Activated T-helper 1 cell treated with anti-CD3 and anti-CD28 coated beads, Interleukin-2, amount 50 U/mL, for 16 hours (primary cell): ENCODE results near the gene MICU1.
"Not testable (repeated sequence)": the region's sequence is repeated elsewhere in the genome, so short reads cannot be mapped to it uniquely, and the experiment has no call there.

Experiments
- DNase-seq, 2 donors: peaks; one replicate each; pipeline ENCODE4 v3.0.0-alpha.2; 2020; ENCODE audit warnings: low read depth in 1 of 2, low spot score in 1 of 2

The MICU1 gene

GRCh38 chr10:72390764-72391163, 235.1 kb downstream of the MICU1 start:
- no peak for DNase-seq

DNA sequence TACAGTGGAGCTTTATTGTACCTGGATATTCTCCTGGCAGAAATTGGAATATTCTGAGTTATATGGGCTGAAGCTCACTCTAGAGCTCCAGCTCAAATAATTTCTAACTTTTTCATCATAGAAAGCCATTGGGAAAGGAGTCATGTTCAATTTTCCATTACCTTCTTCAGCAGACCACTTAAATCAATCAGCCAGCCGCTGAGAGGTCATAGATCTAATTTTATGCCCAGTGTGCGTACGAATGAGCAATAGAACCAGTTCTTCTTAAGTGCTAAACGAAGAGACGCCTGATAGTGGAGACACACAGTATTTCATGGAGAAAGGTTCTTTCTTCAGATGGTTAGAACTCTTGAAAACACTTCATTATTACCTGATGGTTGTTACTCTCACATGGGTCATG, 236.2 kb downstream of the MICU1 start:
- DNase-seq: no peak

DNA sequence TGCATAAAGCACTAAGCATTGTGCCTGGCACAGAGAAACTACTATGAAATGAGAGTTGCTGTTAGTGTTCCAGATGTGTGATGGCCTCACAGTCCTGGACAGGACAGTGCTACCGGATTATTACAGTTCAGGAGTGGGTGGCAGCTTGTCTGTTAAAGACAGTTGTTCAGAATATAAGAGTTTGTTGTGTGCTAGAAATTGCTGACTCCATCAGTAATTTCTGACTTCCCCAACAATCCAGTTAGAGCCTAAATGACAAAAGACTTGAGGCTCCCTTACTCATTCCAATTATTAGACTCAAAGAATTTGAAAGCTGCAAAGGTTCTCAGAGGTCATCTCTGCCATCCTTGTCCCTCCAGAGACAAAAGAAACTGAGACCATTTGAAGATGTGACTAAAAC, 236.9 kb downstream of the MICU1 start:
- DNase-seq: no peak

- DNase-seq: no peak
These were observed 237.8 kb downstream of the MICU1 start for GRCh38 chr10:72388062-72388461.

GRCh38 chr10:72386916-72387586, 238.8 kb downstream of the MICU1 start:
- DNase-seq: no peak

GRCh38 chr10:72385724-72386123, 240.2 kb downstream of the MICU1 start:
- DNase-seq: no peak

DNA sequence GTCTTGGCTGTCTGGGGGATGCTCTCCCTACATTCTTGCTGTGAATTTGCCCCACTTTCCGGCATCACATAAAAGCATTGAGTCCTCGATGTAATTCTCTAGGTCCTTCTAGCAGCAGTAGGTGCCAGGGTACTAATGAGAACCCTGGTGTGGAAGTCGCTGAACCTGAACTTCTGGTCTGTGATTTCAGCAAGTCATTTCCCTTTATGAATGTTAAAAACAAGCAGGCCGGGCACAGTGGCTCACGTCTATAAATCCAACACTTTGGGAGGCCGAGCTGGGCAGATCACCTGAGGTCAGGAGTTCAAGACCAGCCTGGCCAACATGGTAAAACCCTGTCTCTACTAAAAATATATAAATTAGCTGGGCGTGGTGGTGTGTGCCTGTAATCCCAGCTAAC, 240.9 kb downstream of the MICU1 start:
- DNase-seq: not testable (repeated sequence)

GRCh38 chr10:72379776-72380175, 246.1 kb downstream of the MICU1 start:
- no peak for DNase-seq

DNA sequence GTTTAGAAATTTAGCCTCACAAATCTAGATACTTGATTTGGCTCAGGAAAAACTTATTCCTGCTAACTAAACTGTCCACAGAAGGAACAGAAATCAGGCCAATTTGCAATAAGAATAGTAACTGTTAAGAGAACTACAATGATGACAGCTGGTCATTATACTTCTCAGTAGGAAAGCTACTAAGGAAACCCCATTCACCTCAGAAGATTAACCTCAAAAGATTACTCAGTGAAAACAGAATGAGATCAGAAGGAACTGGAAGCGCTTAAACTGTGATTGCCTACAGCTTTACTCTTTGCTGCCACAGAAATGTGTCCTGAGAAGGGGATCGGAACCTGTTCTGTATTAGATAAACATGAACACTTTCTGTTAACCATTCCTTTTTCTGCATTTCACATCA, 246.8 kb downstream of the MICU1 start:
- no peak for DNase-seq

DNA sequence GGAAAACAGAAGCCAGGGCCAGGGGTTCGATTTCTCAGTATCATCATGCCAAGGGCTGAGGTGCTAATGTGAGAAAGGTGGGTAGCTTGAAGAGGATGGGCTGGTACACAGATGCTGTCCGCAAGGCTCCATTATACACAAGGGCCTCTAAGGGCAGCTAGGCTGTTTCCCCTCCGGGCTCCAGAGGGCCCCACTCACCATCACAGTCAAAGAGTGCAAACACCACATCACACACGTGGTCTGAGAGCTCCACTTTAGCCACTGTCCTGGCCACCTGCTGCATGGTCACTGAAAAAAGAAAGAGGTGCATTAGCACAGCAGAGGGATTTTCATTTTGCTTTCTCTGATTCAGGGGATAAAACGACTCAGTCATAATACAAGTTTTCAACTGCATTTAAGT, 250.3 kb downstream of the MICU1 start:
- no peak for DNase-seq

GRCh38 chr10:72375173-72375572, 250.7 kb downstream of the MICU1 start:
- DNase-seq: no peak

DNA sequence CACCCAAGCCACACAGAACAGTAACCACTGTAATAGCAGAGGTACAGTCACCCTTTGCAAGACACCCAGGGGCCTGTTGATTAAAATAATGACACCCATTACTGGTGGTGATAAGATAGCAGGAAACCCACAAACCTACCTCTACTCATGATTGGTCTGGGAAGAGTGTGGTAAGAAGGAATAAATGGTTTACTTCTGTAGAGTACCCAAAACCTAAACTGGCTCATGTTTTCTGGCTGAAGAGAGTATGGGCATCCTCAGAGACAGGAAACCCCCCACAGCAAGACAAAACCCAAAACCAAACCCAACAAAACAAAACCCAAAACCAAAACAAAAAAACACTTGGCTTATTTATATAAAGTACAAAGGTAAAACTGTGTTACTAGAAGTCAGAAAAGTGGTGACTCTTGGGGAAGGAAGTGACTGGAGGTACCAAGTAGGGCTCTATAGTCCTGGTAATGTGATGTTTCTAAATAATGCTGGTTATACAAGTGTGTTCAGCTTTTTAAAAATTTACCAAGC, 255.6 kb downstream of the MICU1 start:
- DNase-seq: no peak

- no peak for DNase-seq
These were observed 258.4 kb downstream of the MICU1 start for GRCh38 chr10:72367301-72367960.

DNA sequence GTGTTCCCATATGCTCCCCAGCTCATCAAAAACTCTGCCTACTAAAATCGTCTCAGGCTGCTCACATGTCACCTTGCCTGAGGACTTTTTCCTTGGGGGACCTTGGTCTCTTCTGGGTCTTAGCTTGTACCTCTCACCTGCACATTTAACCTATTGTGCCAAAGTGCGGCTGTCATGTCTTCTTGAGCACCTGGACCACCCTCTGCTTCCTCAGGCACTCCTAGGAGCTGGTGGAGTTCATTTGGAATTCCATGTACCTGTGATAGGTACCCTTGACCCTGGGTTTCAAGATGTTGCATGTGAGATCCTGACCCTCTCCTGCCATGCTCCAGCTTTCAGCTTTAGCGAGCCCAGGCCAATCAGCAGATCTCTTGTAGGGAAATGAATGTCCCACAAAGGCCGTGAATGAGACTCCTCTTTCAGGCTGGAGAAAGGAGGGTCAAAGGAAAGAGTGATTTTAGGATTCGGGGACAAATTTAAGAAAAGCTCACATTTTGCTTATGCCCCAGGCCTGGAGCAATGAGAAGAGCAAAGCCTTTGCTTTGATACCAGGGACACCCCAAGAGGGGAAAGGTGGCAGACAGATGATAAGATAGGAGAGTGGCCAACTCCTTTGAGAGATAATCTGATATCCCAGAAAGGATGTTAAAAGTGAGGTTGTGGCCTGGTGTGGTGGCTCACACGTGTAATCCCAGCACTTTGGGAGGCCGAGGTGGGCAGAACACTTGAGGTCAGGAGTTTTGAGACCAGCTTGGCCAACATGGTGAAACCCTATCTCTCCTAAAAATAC, 260.6 kb downstream of the MICU1 start:
- no peak for DNase-seq

- peak; percentile 69 to 71 for DNase-seq
These were observed 261.6 kb downstream of the MICU1 start for GRCh38 chr10:72364239-72364777.

DNA sequence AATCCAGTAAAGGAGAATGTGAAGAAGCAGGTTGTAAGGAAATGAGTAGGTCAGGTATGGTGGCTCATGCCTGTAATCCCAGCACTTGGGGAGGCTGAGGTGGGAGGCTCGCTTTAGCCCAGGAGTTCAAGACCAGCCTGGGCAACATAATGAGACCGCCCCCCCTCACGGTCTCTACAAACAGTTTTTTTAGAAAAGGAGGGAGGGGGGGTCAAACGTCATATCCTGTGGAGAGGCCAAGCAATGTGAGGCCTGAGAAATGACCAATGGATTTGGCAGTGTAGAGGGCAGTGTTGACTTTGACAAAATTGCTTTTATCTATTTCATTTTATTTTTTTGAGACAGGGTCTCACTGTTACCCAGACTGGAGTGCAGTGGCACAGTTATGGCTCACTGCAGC, 268.9 kb downstream of the MICU1 start:
- DNase-seq: no peak

DNA sequence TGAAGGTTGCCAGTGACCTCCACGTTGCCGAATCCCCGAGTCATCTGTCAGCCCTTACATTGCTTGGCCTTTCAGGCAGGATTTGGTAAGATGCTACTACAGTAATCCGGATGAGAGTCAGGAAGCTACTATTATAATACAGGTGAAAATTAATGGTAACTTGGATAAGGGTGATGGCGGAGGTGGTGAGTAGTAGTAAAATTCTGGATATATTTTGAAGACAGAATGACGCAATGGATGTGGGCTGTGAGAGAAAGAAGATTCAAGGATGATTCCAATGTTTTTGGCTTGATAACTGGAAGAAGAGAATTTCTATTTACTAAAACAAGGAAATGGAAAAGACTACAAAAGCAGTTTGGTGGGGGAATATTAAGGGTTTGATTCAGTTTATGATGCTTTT, 269.8 kb downstream of the MICU1 start:
- no peak for DNase-seq

GRCh38 chr10:72355214-72355555, 270.7 kb downstream of the MICU1 start:
- no peak for DNase-seq

DNA sequence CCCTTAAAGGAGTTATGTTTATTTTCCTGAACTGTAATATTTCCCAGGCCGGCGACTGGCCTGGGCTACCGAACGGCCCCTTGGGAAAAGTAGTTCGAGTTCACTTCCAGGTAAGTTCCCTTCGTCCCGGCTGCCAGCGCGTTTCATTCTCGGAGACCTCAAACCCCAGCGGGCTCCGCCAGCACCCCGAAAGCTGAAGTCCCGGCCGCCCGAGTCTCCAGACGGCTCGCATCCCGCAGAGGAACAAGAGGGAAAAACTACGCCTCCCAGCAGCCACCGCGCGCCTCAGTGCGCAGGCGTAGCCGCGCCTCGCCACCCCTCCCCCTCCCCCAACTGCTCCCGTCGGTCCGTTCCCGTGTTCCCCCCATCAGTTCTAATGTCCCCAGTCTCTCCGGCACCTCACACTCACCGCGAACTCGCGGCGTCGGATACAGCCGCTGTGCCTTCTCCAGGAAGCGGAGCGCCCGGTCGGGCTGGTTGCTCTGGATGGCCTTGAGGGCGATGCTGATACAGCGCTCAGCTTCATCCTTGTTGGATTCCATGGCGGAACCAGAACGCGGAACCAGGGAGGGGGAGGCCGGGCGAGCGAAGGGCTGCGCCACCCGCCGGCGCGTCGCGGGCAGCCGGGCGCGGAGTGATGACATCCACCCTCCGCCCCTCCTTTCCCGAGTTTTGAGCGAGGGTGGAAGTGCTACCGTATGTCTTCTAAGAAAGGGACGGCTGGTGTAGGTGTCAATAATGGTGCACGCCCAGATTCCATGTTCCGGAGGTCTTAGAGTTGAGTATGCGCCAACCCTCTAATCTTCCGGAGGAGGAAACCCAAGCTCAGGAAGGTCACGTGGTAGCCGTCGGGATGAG, 271.3 kb downstream of the MICU1 start, which contains the start of gene DNAJB12:
TSS of gene DNAJB12 (minus strand) at position 564 of the 858 bp plus-strand sequence. CDS start at position 542, 22 bp downstream.
- DNase-seq: peak; percentile 70 to 82

DNA sequence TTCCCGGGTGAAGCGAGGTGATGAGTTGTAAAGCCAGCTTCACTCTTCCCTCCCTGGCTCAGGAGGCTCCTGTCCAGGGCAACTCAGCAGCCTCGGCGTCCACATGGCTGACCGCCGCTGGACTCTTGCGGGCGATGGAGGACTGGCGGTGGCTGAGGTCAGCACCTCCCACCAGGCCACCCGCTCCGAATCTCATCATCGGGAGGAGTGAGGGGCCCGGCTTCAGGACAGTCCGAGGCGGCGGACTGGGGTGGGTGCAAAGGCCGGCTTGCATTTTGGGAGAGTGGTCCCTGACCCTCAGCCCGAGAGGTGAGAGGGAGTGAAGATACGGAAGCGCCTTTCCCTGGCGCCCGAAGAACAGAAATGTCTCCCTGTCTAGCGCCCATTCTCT, 271.9 kb downstream of the MICU1 start:
- DNase-seq: no peak
